Fibroblast of villous mesenchyme (primary cell): ENCODE results near the gene CLDN5. TPM values are rescaled to one million over a fixed set of nuclear protein-coding genes. Genes with fewer than 3 reads are reported as not detected.

Experiments used
- DNase-seq: peaks from one replicate; pipeline ENCODE4 v3.0.0-alpha.2; 2010; ENCODE audit warnings: low read depth
- H3K4me3 ChIP-seq: 2 replicates; pipeline ENCODE4 v1.5.1; 2011; ENCODE audit warnings: low read depth, mild to moderate bottlenecking, low read length
- total RNA-seq: library from RNA; depleted of rRNA; stranded (reverse); fragments of >200 nt; gene quantifications from 2 replicates; pipeline ENCODE4 v1.2.3, GENCODE V29; 2012
- TF ChIP-seq, protein P1 (sequence below): IDR thresholded peaks from 2 replicates; pipeline ENCODE4 v1.5.1; 2012; ENCODE audit warnings: low read depth, mild to moderate bottlenecking, low read length; ENCODE audit not compliant: insufficient read depth

The CLDN5 gene
- total RNA-seq, 1 donor, result not detected

DNA sequence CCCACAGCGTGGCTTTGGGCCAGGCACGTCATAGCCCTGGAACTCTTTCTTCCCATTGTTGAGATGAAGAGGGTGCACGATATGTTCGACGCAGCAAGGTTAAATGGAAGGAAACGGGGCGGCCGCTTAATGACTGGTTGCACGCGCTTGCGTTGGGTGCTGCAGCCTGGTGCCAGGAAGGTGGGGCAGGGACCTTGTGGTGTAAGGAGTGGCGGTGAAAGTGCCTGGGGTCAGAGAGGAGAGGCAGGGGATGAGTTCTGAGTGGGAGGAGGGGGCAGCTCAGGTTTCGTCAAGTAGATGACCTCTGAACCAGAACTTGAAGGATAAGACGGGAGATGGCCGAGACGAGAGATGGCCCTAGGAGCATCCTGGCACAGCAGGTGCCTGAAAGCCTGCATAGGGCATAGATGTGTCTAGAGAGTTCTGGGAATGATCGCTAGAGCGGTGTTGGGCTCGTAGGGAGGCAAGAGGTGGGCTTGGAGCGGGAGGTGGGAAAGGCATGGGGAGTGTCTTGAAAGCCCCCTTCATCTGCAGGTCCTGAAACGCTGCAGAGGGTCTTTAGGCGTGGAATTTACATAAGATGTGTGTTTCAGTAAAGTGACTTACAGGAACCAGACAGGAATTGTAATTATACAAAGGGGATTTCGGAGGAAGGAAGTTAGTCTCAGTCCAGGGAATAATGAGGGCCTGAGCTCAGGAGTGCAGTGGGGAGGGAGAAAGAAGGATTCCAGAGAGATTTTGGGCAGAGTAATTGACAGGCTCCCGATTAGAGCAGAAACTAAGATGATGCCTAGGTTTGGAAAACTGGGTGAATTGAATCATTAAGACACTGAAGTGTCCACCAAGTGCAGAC, 43.2 kb upstream of the CLDN5 start:
- DNase-seq, result no peak
- TF ChIP-seq, protein P1, sequence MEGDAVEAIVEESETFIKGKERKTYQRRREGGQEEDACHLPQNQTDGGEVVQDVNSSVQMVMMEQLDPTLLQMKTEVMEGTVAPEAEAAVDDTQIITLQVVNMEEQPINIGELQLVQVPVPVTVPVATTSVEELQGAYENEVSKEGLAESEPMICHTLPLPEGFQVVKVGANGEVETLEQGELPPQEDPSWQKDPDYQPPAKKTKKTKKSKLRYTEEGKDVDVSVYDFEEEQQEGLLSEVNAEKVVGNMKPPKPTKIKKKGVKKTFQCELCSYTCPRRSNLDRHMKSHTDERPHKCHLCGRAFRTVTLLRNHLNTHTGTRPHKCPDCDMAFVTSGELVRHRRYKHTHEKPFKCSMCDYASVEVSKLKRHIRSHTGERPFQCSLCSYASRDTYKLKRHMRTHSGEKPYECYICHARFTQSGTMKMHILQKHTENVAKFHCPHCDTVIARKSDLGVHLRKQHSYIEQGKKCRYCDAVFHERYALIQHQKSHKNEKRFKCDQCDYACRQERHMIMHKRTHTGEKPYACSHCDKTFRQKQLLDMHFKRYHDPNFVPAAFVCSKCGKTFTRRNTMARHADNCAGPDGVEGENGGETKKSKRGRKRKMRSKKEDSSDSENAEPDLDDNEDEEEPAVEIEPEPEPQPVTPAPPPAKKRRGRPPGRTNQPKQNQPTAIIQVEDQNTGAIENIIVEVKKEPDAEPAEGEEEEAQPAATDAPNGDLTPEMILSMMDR, result no peak
- no peak overlapping the region for H3K4me3 ChIP-seq

- TF ChIP-seq, protein P1, result no peak
- H3K4me3 ChIP-seq, result no peak overlapping the region
- no peak for DNase-seq
These were observed 42.3 kb upstream of the CLDN5 start for GRCh38 chr22:19566279-19567156.

- DNase-seq, result peak; percentile 61
- TF ChIP-seq, protein P1, result no peak
- H3K4me3 ChIP-seq, result no peak overlapping the region
These were observed 41.4 kb upstream of the CLDN5 start for GRCh38 chr22:19565382-19566278.

- no peak overlapping the region for H3K4me3 ChIP-seq
- no peak for DNase-seq
- TF ChIP-seq, protein P1, result no peak
These were observed 35.7 kb upstream of the CLDN5 start for GRCh38 chr22:19559956-19560355.

- TF ChIP-seq, protein P1, result no peak
- H3K4me3 ChIP-seq, result no peak overlapping the region
- DNase-seq, result no peak
These were observed 35.2 kb upstream of the CLDN5 start for GRCh38 chr22:19559324-19559811.

DNA sequence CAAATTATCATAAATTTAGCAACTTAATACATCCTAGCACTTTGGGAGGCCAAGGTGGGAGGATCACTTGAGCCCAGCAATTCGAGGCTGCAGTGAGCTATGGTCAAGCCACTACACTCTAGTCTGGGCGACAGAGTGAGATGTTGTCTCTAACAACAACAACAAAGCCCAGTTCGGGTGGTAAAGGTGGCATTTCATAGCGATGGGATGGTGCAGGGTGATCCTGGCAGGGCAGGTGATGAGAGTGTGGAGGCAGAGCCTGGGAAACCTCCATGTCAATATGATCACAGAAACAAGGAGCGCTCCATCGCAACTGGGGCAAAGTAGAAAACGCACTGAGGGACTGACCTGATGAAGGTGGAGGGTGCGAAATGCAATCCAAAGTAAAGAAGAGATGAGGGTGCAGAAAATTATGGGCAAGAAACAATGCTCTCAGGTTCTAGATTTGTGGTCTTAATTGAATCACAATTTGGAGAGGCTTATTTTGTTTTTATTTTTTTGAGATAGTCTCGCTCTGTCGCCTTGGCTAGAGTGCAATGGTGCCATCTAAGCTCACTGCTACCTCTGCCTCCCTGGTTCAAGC, 32.8 kb upstream of the CLDN5 start:
- no peak overlapping the region for H3K4me3 ChIP-seq
- DNase-seq, result no peak
- TF ChIP-seq, protein P1, result no peak
